ENCODE data around the gene LTO1.

- TF ChIP-seq CTCF (IDR thresholded peaks at IDR 0.05) (no peak), ZFX (IDR thresholded peaks at IDR 0.05; ENCODE audit: borderline replicate concordance) (no peak)
Measured at GRCh38 chr11:69662021-69662698, 13.0 kb downstream of the LTO1 start.
